ENCODE data around the gene NUCKS1. TPM values are rescaled to one million over a fixed set of nuclear protein-coding genes. Genes with fewer than 3 reads are reported as not detected.

NUCKS1 gene
- total and polyA plus RNA-seq, 2 of the 8 experiments (the other 6 are each of a cell fraction or from before 2014, with no cell fraction given) = 126 to 461 TPM

DNA sequence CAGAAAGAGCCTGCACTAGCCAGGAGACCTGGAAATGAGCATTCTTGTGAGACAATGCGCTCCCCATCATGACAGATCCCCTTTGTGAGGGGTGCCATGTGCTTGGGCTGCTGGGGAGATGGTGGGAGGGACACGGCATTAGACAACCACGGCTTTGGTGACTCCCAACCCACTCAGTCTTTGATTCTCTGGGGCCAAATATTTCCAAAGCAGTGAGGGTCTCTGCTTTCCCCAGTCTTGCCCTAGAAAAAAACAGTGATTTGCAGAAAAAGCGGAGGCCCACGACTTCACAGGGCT lies 79.9 kb downstream of the NUCKS1 start:
- Histone ChIP-seq H4K20me1 (replicated peaks in 1 of 2; ENCODE audit: control insufficient read depth in 1 of 2, insufficient read depth in 2 of 2, low read length in 2 of 2) (no peaks in the 10 kb centered on the region), H3K14ac (ENCODE audit: insufficient read length) (no peak overlapping the region), H3K4me2 (ENCODE audit: insufficient read depth in 1 of 2, low read depth in 2 of 2, low read length in 2 of 2) (peak overlapping the region; percentile 64 to 77), H3K4me3 (ENCODE audit: extremely low read depth in 1 of 4, insufficient read depth in 2 of 4, low read depth in 3 of 4, low read length in 4 of 4) (peak overlapping the region in 2 of 4 experiments; percentile 32 to 49; a peak in 4 of 8 replicates), H3K79me1 (ENCODE audit: low read depth, low read length) (peaks cover 11% of the 10 kb centered on the region), H2BK20ac (ENCODE audit: low read length) (0 out of 2 replicates have a peak overlapping the region, but pooled peaks have one; percentile 61), H2BK12ac (ENCODE audit: low read depth, low read length) (peak overlapping the region; percentile 72), H3K9me3 (ENCODE audit: insufficient read depth in 2 of 2, low read depth in 1 of 2, low read length in 1 of 2) (no peaks in the 10 kb centered on the region), H4K91ac (replicated peaks; ENCODE audit: insufficient read length, low read length) (peak overlapping the region; percentile 29), H2BK5ac (ENCODE audit: low read depth, low read length) (peak overlapping the region; percentile 95; the same call in 1 of the 2 replicates), H3K4me1 (replicated peaks in 1 of 4; ENCODE audit: control insufficient read depth in 3 of 4, insufficient read depth in 4 of 4, low read length in 3 of 4) (peaks cover 17 to 54% (median 42%) of the 10 kb centered on the region in 4 experiments), H2AFZ (ENCODE audit: low read length) (no peak overlapping the region), H3K79me2 (ENCODE audit: control insufficient read depth in 1 of 2, insufficient read depth in 2 of 2, low read length in 2 of 2) (peaks cover 0 to 41% of the 10 kb centered on the region in 2 experiments; a peak in 2 of 4 replicates), H4K8ac (ENCODE audit: extremely low read depth, insufficient read depth, low read length) (peak overlapping the region; percentile 45; the same call in 1 of the 2 replicates), H3K9ac (replicated peaks in 1 of 4; ENCODE audit: extremely low read depth in 1 of 4, low read depth in 3 of 4, low read length in 3 of 4) (peak overlapping the region in 1 of 4 experiments; percentile 26; a peak in 2 of 7 replicates), H2BK15ac (ENCODE audit: low read length) (peak overlapping the region; percentile 75; the same call in 1 of the 2 replicates), H2AK5ac (ENCODE audit: low read depth, low read length) (peak overlapping the region; percentile 70; the same call in 1 of the 2 replicates), H2BK120ac (replicated peaks; ENCODE audit: low read depth, low read length) (peak overlapping the region; percentile 81), H3K27me3 (replicated peaks in 1 of 4; ENCODE audit: control insufficient read depth in 3 of 4, extremely low read depth in 1 of 4, insufficient read depth in 3 of 4, low read length in 3 of 4) (no peaks in the 10 kb centered on the region), H4K5ac (ENCODE audit: insufficient read length, low read depth, low read length) (peak overlapping the region; percentile 46), H3K23ac (ENCODE audit: insufficient read length) (no peak overlapping the region), H3K36me3 (ENCODE audit: control insufficient read depth in 2 of 4, insufficient read depth in 4 of 4, low read length in 3 of 4) (no peaks in the 10 kb centered on the region), H3K27ac (ENCODE audit: low read depth, low read length) (peak overlapping the region; percentile 81; the same call in 1 of the 2 replicates), H3K56ac (replicated peaks; ENCODE audit: insufficient read length, low read depth, low read length) (no peak overlapping the region), H3K23me2 (ENCODE audit: low read depth, low read length) (no peaks in the 10 kb centered on the region), H3K4ac (replicated peaks; ENCODE audit: insufficient read length, low read depth, low read length) (peak overlapping the region; percentile 63), H3K18ac (ENCODE audit: extremely low read depth, low read length) (peak overlapping the region; percentile 96)
- ChIA-PET CTCF (ENCODE audit: partially characterized antibody) (interaction anchor here (0.6 to 18.5 kb wide), 9 partner anchors 9 to 78 kb away, joined by 3 to 856 read pairs (median 7); partner anchors contain the start of gene SLC45A3), POLR2A (ENCODE audit: partially characterized antibody) (interaction anchor here (0.9 to 19.3 kb wide), 9 partner anchors 10 to 79 kb away, joined by 3 to 241 read pairs (median 7); partner anchors contain the start of gene SLC45A3)
- FAIRE-seq (no peak), DNase-seq (ENCODE audit: low read depth in 1 of 2, low spot score in 2 of 2) (no peak)
- 67% methylated on average over 5 of the region's 5 CpGs; no CpG with 5 or more reads in 1 of the 2 experiments for WGBS, 2 experiments (ENCODE audit: extremely low coverage in 1 of 2, insufficient coverage in 1 of 2, insufficient read length in 1 of 2, insufficient replicate concordance in 2 of 2, low coverage in 1 of 2, low lambda C conversion rate in 2 of 2, missing lambda C conversion rate in 1 of 2)
- peak; percentile 57; the same call in 1 of the 2 replicates for TF ChIP-seq MAX (IDR thresholded peaks at IDR 0.05)
- no peak for TF ChIP-seq SRF (IDR thresholded peaks at IDR 0.05; ENCODE audit: low read depth, low read length)
- TF ChIP-seq TBP (IDR thresholded peaks at IDR 0.05; ENCODE audit: low read depth, low read length) = no peak
- no peak for TF ChIP-seq JUND (IDR thresholded peaks at IDR 0.05; ENCODE audit: low read length)

Data from H1 (cell line).